Measurements from ENCODE around the gene ZNF581.

ZNF581 gene

GRCh38 chr19:55650126-55650557, 6.7 kb downstream of the ZNF581 start:
- DNase-seq, result no peak

- DNase-seq, result no peak
These were observed 7.3 kb downstream of the ZNF581 start for GRCh38 chr19:55650602-55651230.

GRCh38 chr19:55651236-55651635, 7.8 kb downstream of the ZNF581 start:
- DNase-seq, result no peak

GRCh38 chr19:55652311-55653128, 9.1 kb downstream of the ZNF581 start:
- no peak for DNase-seq

DNA sequence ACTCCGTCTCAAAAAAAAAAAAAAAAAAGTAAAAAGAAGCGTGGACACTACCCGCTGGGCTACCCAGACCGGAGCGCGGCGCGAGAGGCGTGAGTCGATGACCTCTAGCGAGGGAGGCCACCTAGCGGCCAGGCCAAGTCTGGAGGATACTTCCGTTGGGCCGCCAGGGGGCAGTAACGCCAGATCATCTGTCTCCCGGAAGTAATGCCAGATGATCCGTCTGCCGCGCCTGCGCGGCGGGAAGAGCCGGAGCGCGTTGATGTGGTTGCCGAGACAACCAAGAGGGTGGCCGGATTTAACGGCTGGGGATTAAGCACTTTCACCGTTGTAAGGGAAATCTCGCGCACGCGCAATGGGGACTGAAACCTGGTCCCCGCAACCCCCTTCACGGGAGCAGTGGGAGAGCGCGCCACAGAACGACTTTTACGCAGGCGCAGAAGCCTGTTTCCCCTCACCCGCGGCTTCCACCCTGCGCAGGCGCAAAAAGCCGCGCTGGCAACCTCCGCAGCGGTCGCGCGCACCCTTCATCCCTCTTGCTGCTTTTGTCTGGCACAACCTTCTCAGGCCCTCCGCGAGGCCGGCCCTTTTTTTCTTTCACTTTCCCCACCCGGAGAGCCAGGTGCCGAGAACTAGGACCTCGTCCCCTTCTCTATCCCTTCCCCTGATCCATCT, 10.3 kb downstream of the ZNF581 start:
- peak; percentile 98 for DNase-seq

DNA sequence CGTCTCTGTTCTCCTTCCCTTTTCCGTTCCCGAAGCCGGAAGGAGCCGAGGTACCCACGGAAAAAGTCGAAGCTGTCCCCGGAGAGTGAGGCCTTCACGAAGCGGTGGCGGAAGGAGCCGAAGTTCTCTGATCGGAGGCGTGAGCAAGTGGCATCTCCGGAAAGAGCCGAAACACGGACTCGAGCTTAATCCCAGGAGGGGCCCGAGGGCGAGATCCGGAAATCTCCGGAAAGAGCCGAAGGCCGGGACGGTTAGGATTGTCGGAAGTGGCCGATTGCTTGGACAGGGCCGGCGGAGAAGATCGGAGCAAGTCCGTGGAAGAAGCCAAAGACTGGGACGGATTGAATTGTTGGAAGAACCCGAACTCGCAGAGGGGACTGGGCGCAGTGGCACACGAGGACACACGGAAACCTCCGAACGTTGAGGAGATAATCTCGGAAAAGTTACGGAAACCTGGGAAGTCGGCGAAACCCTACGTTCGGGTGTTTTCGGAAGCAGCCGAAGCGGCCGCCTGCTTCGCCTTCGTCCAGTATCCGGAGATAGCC, 10.9 kb downstream of the ZNF581 start:
- DNase-seq, result peak; percentile 100

- DNase-seq, result peak; percentile 95
These were observed 11.6 kb downstream of the ZNF581 start, which contains the start of gene U2AF2 for GRCh38 chr19:55654868-55655647. Gene U2AF2, plus strand, starts transcription at chr19:55655035. Its CDS starts 70 bp downstream, at chr19:55655105.

DNA sequence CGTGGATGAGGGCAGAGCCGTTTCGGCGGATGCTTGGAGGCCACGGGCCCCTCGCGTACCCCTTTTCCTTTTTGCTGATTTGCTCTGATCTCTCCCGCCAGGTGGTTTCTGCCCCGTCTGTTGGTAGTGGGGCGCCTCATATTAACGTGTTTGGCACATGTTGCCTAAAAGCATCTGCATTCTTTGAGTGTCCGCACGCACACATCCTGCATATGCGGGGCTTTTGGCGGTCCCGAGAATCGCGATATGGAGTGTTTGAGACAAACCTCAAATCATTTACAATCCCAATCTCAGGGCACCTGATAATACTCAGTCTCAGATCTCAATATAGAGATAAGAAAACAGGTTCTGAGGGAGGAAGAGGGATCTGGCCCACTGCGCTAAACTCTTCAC, 12.2 kb downstream of the ZNF581 start:
- DNase-seq, result no peak

GRCh38 chr19:55656552-55656951, 13.1 kb downstream of the ZNF581 start:
- no peak for DNase-seq

- DNase-seq, result no peak
These were observed 13.7 kb downstream of the ZNF581 start for GRCh38 chr19:55656988-55657747.

DNA sequence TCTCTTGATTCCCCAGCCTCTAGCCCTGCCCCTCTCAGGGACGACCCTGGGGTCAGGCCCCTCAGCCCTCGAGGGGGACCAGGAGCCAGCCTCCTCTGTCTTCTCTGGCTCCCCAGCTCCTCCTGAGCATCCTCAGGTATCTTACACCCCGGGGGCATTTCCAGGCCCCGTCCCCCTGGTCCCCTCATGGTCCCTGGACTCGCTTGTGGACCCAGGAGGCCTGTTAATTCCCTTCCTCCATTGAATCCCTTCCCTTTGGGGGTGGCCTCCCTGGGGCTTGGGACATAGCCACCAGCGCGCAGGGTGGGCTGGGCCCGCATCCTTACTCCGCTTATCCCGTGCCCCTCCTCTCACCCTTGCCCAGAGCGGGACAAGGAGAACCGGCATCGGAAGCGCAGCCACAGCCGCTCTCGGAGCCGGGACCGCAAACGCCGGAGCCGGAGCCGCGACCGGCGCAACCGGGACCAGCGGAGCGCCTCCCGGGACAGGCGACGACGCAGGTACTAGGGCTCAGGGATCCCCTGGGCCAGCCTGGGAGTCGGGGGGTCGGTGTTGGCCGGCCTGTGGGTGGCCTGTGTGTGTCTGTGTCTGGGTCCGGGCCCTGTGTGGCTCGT, 15.5 kb downstream of the ZNF581 start:
- no peak for DNase-seq

- DNase-seq, result no peak
These were observed 16.4 kb downstream of the ZNF581 start for GRCh38 chr19:55659822-55660221.

- DNase-seq, result no peak
These were observed 17.0 kb downstream of the ZNF581 start for GRCh38 chr19:55660404-55660803.

DNA sequence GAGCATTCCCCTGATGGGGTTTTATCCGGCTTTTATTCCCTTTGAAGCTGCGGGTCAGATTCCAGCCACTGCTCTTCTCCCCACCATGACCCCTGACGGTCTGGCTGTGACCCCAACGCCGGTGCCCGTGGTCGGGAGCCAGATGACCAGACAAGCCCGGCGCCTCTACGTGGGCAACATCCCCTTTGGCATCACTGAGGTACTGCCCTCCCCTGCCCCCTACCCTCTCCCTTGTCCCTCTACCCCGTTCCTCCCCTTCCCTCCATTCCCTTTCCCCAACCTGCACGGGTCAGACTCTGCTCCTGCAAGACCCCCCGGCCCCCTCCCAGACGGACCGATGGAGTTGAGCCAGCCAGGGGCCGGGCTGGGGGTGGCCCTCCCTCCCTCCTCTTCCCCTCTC, 17.5 kb downstream of the ZNF581 start:
- DNase-seq, result no peak

DNA sequence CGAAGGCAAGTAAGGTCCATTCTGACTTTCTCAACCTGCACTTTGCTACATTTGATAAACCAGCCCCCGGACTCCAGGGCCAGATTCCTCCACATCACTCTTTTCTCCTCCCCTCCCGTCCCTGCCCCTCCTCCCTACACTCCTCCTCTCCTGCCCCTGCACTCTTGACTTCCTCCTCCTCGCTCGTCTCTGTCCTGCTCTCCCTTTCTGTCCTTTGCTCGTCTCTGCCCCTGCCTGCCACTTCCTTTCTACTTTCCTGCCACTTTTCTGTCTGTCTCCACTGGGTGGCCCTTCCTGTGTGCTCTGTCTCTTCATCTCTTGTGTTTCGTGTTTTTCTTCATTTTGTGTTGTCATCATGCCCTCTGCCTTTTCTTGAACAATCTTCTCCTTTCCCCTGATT, 18.4 kb downstream of the ZNF581 start:
- no peak for DNase-seq

DNA sequence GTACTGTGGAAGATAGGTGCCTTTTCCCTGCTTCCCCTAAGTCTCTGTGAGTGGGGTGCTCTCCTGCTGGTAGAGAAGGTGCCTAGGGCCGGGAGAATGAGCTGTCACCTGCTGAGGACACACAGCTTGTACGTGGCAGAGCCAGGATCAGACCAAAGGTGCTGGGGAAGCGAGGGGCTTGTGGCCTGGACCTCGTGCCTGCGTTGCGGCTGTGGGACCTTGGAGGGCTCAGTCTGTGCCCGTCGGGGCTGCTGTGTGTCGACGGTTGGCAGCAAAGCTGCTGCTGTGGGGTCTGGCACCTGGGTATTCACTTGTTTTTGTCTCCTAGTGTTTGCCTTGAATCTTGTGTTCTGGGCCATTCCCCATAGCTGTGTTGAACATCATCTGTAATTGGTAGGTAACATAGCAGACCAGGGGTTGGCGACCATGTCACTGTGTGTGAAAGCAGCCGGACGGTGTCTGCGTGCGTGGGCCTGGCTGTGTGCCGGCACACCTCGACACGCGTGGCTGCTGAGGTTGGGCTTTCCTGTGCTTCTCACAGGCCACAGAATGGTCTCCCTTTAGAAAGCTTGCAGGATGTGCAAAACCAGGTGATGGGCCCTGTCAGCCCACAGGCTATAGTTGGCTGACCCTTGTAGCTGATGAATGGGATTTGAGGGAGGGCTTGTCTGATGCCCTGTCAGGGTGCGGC, 20.5 kb downstream of the ZNF581 start:
- DNase-seq, result no peak

DNA sequence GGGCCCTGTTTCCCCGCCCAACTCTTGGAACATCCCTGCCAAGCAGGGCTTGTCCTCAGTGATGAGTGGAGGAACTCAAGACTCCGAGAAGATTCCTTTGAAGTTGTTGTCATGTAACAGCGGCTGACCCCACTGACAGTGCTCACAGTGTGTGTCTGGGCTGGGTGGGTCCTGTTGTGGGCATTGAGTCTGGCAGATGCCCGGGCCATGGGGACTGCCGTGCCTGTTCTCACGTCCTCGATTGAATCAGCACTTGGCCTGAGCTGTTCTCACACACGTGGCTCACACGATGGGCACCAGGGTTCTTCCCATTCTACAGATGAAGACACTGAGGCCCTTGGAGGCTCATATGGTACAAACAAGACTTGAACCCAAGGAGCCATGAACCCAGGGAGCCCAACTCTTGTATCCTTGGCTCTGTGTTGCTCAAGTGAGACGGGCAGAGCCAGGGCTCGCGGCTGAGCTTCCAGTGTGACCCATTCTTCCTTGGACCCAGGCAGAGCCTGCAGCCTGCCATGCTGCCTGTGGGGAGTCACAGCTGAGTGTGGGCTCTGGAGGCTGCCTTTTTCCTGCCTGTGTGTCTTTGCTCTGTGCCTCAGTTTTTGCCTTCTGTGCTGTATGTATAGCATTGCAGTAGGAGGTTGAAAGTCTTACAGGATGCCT, 23.0 kb downstream of the ZNF581 start:
- no peak for DNase-seq

GRCh38 chr19:55667006-55667381, 23.5 kb downstream of the ZNF581 start:
- DNase-seq, result no peak

- no peak for DNase-seq
These were observed 24.1 kb downstream of the ZNF581 start for GRCh38 chr19:55667511-55667910.

- no peak for DNase-seq
These were observed 24.5 kb downstream of the ZNF581 start for GRCh38 chr19:55667958-55668357.
